Ishikawa (cell line): ENCODE results near the gene ACADS.

ENCODE experiments used
- CEBPB ChIP-seq: IDR thresholded peaks from 2 replicates; pipeline ENCODE4 v1.6.1; 2012
- CREB1 ChIP-seq: IDR thresholded peaks from 2 replicates; pipeline ENCODE4 v1.6.1; 2012; ENCODE audit warnings: low read depth
- EGR1 ChIP-seq: IDR thresholded peaks from 2 replicates; pipeline ENCODE4 v1.6.1; 2012
- EP300 ChIP-seq: IDR thresholded peaks from 2 replicates; pipeline ENCODE4 v1.6.1; 2012; ENCODE audit warnings: borderline replicate concordance
- FOXM1 ChIP-seq: IDR thresholded peaks from 2 replicates; pipeline ENCODE4 v1.6.1; 2012; ENCODE audit warnings: low read depth, borderline replicate concordance
- NFIC ChIP-seq: IDR thresholded peaks from 2 replicates; pipeline ENCODE4 v1.6.1; 2012
- RAD21 ChIP-seq: IDR thresholded peaks from 2 replicates; pipeline ENCODE4 v1.6.1; 2012; ENCODE audit warnings: low read depth
- TAF1 ChIP-seq: IDR thresholded peaks from 2 replicates; pipeline ENCODE4 v1.6.1; 2012; ENCODE audit warnings: low read depth, mild to moderate bottlenecking
- TCF12 ChIP-seq: IDR thresholded peaks from 2 replicates; pipeline ENCODE4 v1.6.1; 2012; ENCODE audit warnings: low read depth
- TEAD4 ChIP-seq: IDR thresholded peaks from 2 replicates; pipeline ENCODE4 v1.6.1; 2012
- YY1 ChIP-seq: IDR thresholded peaks from 2 replicates; pipeline ENCODE4 v1.6.1; 2012; ENCODE audit warnings: low read depth
- ZBTB7A ChIP-seq: IDR thresholded peaks from 2 replicates; pipeline ENCODE4 v1.6.1; 2012; ENCODE audit warnings: low read depth
- TF ChIP-seq, protein P1 (sequence below): IDR thresholded peaks from 2 replicates; pipeline ENCODE4 v1.6.1; 2012
- TF ChIP-seq, protein P2 (sequence below): IDR thresholded peaks from 2 replicates; pipeline ENCODE4 v1.6.1; 2012; ENCODE audit warnings: low read depth, mild to moderate bottlenecking
- TF ChIP-seq, protein P3 (sequence below): IDR thresholded peaks from 2 replicates; pipeline ENCODE4 v1.6.1; 2012

Gene ACADS, protein sequence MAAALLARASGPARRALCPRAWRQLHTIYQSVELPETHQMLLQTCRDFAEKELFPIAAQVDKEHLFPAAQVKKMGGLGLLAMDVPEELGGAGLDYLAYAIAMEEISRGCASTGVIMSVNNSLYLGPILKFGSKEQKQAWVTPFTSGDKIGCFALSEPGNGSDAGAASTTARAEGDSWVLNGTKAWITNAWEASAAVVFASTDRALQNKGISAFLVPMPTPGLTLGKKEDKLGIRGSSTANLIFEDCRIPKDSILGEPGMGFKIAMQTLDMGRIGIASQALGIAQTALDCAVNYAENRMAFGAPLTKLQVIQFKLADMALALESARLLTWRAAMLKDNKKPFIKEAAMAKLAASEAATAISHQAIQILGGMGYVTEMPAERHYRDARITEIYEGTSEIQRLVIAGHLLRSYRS

DNA sequence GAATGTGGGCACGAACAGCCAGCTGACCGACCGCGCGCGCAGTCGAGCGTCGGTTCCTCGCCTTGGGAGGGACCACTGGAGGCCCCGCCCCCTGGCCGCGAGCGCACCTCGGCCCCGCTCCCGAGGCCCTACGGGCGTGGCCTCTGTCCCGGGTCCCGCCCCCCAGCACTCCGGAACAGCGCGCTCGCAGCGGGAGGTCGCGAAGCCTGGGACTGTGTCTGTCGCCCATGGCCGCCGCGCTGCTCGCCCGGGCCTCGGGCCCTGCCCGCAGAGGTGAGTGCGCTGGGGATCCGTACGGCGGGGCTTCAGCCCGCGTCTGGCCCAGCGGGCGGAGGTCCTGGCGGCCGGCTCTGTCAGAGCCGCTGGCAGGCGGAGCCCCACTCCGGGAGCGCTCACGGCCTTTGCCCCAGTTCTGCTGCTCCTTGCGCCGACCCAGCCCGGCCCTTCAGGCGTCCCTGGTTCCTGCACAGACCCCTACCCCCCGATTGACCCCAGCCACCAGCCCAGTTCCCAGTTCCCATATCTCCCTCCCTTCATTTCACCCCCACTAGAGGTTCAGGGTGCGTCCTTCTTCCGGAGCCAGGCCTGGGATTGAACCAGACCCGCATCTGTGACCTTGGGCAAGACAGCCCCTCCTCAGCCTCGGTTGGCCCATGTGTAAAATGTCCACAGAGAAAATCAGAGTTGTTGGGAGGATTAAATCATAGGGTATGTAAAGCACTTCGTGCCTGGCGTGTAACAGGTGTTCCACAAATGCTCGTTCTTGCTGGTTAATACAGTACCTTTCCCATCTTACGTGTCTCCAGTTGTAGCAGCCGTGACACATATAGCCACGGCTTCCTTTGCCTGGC, at the start of gene ACADS:
ACADS (plus strand) TSS at position 168 of the 851 bp plus-strand sequence; CDS start at position 228, 60 bp downstream.
- no peak for TF ChIP-seq EP300
- no peak for TF ChIP-seq CREB1
- no peak; the same call in 1 of the 2 replicates for TF ChIP-seq TCF12
- no peak for TF ChIP-seq FOXM1
- TF ChIP-seq TEAD4 = no peak
- TF ChIP-seq, protein P1, sequence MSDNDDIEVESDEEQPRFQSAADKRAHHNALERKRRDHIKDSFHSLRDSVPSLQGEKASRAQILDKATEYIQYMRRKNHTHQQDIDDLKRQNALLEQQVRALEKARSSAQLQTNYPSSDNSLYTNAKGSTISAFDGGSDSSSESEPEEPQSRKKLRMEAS = no peak
- TF ChIP-seq, protein P2, sequence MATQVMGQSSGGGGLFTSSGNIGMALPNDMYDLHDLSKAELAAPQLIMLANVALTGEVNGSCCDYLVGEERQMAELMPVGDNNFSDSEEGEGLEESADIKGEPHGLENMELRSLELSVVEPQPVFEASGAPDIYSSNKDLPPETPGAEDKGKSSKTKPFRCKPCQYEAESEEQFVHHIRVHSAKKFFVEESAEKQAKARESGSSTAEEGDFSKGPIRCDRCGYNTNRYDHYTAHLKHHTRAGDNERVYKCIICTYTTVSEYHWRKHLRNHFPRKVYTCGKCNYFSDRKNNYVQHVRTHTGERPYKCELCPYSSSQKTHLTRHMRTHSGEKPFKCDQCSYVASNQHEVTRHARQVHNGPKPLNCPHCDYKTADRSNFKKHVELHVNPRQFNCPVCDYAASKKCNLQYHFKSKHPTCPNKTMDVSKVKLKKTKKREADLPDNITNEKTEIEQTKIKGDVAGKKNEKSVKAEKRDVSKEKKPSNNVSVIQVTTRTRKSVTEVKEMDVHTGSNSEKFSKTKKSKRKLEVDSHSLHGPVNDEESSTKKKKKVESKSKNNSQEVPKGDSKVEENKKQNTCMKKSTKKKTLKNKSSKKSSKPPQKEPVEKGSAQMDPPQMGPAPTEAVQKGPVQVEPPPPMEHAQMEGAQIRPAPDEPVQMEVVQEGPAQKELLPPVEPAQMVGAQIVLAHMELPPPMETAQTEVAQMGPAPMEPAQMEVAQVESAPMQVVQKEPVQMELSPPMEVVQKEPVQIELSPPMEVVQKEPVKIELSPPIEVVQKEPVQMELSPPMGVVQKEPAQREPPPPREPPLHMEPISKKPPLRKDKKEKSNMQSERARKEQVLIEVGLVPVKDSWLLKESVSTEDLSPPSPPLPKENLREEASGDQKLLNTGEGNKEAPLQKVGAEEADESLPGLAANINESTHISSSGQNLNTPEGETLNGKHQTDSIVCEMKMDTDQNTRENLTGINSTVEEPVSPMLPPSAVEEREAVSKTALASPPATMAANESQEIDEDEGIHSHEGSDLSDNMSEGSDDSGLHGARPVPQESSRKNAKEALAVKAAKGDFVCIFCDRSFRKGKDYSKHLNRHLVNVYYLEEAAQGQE = no peak
- TF ChIP-seq, protein P3, sequence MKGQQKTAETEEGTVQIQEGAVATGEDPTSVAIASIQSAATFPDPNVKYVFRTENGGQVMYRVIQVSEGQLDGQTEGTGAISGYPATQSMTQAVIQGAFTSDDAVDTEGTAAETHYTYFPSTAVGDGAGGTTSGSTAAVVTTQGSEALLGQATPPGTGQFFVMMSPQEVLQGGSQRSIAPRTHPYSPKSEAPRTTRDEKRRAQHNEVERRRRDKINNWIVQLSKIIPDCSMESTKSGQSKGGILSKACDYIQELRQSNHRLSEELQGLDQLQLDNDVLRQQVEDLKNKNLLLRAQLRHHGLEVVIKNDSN = 0 out of 2 replicates have a peak, but pooled peaks have one; percentile 2
- no peak; the same call in 1 of the 2 replicates for TF ChIP-seq NFIC
- TF ChIP-seq EGR1 = no peak
- TF ChIP-seq TAF1 = peak; percentile 67
- peak; percentile 81 for TF ChIP-seq YY1
- 0 out of 2 replicates have a peak, but pooled peaks have one; percentile 39 for TF ChIP-seq ZBTB7A
- TF ChIP-seq CEBPB = no peak
- no peak for TF ChIP-seq RAD21

DNA sequence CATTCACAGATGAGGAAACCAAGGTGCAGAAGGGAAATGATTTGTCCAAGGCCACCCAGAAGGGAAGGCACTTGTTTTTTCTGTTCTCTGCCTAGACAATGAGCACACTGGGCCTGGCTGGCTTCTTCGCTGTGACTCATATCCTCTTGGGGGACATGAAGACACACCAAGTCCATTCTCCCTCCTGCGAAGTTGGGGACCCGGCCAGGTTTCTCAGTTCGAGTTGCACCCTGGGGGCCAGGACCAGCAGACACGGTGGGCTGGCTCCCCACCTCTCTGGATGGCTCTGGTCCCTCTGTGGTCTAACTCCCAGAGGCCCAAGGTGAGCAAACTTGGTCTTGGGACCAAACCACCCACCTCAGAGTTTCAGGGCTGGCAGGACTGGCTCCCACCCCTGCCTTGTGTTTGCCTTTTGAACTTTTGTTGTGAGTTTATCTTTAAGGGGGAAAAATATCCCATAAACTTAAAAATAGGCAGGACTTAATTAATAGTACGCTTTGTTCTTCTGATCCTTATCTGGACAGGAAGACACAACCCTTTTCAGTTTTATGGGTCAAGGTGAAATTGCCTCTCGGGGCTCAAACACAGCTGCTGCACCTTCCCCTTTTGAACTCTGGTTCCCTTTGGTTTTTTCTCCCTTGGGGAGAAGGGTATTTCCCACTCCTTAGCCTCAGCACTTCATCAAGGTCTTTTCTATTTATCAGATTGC, 47.7 kb upstream of the ACADS start:
- TF ChIP-seq, protein P1 = no peak
- TF ChIP-seq TEAD4 (no peak), FOXM1 (no peak), CEBPB (no peak), NFIC (no peak), YY1 (no peak), TAF1 (no peak), CREB1 (no peak), RAD21 (no peak), EGR1 (no peak), EP300 (no peak), ZBTB7A (no peak), TCF12 (no peak)
- TF ChIP-seq, protein P3 = no peak
- TF ChIP-seq, protein P2 = no peak

DNA sequence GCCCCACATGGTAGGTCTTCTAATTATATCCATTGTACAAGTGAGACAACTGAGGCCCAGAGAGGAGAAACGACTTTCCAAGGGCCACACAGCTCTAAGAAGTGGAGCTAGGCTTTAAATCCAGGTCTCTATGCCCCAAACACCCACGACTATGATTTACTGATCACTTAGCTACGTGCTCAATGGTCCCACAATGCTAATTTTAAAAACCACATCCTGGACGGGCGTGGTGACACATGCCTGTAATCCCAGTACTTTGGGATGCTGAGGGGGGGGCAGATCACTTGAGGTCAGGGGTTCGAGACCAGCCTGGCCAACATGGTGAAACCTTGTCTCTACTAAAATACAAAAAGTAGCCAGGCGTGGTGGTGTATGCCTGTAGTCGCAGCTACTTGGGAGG, 47.1 kb upstream of the ACADS start:
- TF ChIP-seq CREB1 = no peak
- TF ChIP-seq, protein P3 = no peak
- TF ChIP-seq, protein P2 = no peak
- TF ChIP-seq FOXM1 = no peak
- TF ChIP-seq, protein P1 = no peak
